HG03108 (cell line): ENCODE measurements around the gene ALX4.

Source experiments
- ATAC-seq: cut with Tn5 transposase; IDR thresholded peaks from one replicate; pipeline ENCODE4 v1.9.1; 2021; ENCODE audit warnings: moderate library complexity; ENCODE audit not compliant: unreplicated experiment

The ALX4 gene

DNA sequence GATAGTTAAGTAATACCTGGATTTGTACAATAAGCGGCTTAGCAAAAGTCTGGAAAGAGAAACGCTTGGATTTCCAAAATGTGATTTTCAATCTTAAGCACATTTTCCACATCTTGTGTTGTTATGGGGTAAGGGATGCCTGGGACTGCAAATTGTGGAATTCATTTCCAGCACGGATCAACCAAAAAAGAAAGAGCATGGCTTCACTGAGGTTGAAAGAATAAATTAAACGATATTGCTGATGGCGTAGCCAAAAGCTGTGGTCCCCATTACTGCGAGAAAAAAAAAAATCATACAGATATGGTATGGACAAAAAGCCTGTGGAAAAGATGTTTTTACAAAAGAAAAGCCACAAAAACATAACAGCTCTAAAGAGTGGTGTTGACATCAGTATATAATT lies 26.0 kb upstream of the ALX4 start:
- no peak for ATAC-seq

DNA sequence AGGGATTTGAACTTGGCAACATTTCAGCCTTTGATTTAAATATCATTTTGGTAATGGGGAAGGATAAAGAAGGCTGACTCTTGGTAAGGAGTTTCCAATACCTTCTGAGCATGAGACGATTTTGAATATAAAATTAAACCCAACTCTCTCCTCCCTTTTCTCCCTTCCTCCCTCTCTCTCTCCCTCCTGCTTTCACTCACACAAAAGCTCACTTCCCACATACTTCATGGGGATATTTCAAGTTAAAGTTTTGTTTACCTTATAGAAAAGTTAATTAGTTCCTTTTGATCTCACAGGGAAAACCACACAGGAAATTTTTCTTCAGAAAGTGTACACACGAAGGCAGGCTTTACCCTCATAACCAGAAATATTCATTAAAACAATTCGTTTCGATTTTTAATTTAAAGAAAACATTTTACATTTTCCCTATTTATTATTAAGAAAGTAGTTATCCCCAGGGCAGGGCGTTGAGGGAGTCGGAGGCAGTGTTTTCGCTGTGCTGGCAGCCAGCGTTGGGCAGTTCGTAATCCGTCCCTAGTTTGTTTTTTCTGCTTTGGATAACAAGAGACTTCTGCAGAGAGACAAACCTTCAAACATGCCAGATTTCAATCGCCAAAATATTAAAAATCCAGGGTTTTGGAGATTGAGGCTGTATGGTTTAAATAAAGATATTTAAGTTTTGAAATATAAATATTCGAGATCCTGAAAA lies 25.3 kb upstream of the ALX4 start:
- ATAC-seq, result no peak

DNA sequence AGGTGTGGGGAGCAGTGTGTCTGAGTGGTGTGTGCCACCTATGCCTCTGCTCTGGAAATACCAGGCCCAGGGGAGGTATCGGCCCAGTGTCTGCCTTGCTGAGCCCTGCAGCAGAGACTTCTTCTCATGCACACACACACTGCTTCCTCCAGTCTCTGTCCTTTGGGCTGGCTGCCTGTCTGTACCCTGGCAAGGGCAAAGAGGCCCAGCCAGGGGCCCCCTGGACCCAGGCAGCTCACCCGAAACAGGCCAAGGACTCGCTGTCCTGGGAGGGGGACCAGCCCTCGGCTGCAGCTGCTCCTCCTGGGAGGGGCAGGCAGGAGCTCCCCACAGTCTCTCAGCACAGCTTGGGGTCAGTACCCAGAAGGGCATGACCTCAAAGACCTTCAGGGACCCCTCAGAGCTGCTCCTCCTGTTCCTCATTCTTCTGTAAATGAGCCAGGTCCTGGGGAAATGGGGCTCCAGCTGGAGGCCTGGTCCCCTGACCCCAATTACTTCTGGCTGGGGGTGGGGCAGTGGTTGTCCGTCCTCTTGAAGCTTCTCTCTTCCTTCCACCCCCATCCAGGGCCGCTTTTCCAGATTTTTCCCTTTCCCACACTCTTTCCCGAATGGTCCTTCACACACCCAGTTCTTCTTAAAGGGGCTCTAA lies 24.5 kb upstream of the ALX4 start:
- no peak for ATAC-seq

DNA sequence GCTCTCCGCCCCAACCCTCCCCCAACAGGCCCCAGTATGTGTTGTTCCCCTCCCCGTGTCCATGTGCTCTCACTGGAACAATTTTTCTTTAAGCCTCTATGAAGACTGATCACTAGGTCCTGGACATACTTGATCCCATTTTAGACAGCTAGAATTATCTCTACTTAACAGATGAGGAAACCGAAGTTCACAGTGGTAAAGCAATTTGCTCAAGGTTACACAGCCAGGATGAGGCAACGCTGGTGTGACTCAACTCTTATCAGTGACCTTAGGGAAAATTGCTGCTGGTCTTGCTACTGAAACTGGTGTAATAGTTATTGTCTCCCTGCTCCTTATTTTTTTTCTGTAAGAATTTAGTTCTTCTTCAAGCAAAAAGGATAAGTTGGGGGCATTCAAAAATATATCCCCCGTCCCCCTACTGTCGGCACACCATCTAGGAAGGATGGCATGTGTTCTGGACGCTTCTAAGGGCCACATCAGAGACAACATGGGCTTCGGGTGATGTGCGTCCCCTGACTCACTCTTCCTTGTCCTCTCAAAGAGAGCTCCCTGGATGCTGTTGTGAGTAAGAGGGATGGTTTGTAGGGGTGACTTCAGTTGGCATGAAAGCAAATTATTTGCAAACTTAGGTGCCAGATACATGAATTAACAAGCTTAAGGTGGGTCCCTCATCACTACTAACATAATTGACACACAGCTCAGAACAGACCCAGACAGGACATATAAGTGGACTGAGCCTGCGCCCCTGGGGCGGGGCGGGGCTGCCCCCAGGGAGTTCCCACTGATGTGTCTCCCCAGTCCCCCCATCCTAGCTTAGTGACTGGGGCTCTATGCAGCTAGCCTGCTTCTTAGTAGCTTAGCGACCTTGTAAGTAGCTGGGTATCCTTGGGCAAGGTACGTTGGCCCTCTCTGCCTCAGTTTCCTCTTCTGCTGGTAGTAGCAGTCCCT lies 23.6 kb upstream of the ALX4 start:
- ATAC-seq, result no peak

DNA sequence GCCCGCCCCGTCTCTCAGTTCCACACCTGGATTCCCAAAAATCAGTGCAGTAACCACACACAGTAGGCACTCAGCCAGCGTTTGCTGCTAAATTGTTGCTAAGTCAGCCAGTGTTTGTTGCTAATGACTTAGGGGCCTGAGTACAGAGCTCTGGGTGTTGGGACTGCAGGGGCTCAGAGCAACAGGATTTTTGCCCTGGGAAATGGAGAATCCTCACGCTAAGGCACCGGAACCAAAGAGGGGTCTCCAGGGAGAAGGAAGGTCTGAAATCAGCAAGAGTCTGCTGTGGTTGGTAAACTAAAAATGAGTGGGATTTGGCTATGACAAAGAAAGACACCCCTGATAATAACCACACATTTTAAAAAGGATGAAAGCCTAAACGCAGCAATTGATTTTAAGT lies 22.7 kb upstream of the ALX4 start:
- no peak for ATAC-seq

DNA sequence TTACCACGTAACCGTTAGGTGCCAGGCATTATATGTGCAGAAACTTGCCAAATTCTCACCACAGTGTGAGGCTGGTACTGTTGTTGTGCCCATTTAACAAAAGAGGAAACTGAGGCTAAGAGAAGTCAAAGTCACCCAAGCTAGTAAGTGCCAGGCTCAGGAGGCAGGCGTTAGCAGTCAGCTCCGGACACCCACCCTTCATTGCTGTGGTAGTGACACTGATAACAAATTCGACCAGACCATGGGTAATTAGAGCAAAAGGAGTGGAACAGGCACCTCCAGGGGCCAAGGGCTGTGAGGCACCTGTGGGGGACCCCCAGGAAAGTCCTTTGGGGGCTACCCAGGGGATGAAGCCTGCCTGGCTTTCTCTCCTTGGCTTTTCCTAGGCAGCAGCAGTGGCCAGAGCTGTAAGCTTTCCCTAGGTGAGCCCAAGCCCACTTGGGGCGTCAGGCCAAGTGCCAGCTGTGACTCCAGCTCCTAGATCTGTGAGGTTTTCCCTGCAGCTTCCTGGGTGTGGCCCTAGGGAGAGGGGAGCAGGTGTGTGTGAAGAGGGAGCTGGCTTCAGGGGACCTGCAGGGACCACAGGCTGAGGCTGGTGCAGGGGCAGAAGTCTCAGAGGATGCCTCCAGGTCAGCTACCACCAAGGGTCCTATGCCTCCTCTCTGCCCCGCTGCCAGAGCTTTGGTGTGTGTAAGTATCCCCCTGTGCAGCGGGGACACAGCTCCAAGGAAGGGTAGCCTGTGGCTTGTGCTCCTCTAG lies 19.7 kb upstream of the ALX4 start:
- ATAC-seq, result no peak

DNA sequence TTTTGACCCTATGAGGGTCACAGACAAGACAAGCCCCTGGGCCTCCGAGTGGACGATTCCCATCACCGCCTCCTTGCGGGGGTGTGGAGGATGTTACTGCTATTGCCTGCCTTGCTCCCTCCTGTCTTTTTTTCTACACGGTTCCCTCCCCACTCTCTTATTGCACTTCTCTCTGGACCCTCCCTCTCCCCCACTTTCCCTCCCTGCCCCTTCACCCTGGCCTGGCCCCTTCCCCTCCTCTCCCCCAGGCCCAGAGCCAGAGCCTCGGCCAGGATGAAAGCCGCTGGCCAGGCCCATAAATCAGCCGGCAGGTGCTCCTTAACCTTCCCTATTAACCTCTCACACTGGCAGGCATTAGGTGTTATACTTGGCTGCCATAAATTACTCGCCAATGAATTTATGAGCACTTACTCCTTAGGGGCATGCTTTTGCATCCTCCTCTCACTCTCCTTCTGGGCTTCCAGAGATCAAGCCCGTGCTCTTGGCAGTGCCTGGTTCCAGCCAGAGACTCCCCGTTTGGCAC lies 18.3 kb upstream of the ALX4 start:
- no peak for ATAC-seq

DNA sequence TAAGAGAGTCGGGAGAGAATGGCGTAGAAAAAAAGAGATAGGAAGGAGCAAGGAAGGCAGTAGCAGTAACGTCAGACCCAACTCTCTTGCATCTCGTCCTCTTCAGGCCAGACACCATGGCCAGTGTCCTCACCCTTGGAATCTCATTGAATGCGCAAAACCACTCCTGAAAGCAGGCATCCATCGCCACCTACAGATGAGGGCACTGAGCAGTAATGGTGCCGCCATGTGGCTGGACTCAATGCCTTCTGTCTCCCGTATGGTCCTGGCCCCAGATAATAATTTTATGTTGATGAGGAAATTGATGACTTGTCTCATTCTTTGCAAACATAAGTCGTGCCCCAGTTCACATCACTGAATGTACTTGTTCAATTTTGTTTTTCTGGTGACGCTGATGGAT lies 17.8 kb upstream of the ALX4 start:
- ATAC-seq, result no peak

DNA sequence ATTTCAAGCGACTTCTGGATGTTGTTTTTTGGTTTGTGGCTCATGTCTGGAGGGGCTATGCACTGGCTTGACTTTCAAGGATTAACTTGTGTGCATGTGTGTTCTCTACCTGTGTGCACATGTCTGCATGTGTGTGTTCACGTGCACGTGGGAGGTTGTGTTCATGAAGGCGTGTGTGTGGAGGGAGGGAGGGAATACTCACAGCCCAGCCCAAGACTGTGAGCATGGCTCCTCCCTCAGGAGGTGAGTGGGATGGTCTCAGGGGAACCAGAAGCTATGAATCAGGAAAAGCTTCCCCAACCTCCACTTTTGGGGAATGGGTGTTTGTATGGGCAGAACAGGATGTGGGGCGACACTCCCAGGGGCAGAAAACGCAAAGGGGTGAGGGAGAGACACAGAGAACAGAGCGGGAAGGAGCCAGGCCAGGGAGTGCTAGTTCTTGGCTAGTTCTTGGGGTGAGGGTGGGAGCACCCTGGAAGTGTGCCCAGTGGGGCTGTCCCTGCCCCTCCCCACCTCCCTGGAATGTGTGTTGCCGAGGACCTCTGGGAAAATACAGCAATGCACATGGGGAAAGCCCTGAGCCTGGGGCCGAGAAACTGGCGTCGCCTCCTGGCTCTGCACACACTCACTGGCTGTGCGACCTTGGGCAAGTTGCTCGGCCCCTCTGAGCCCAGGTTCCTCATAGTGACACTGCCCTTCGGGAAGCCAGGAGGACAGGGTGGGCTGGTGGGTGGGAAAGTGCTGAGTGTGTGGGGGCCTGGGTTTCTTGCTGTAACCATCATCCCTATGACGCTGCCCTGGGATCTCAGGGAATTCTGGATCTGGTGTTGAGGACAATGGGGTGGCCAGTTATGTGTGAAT lies 16.9 kb upstream of the ALX4 start:
- ATAC-seq, result no peak

DNA sequence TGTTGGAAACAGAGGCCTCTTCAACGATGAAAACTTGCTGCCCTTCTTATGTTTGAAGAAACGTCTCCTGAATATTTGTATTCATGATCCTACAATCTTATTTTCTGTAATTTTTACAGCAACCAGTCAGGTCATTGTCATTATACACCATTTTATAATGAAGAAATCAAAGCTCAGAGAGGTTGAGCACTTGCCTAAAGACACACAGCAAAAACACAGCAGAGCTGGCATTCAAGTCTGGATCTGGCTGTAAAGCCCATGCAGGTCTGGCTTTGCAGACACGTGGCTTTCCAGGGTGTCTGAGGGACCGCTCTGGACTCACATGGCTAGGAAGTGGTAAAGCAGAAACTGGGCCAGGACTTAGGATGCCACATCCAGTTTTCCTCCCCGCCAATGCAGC lies 15.8 kb upstream of the ALX4 start:
- no peak for ATAC-seq

DNA sequence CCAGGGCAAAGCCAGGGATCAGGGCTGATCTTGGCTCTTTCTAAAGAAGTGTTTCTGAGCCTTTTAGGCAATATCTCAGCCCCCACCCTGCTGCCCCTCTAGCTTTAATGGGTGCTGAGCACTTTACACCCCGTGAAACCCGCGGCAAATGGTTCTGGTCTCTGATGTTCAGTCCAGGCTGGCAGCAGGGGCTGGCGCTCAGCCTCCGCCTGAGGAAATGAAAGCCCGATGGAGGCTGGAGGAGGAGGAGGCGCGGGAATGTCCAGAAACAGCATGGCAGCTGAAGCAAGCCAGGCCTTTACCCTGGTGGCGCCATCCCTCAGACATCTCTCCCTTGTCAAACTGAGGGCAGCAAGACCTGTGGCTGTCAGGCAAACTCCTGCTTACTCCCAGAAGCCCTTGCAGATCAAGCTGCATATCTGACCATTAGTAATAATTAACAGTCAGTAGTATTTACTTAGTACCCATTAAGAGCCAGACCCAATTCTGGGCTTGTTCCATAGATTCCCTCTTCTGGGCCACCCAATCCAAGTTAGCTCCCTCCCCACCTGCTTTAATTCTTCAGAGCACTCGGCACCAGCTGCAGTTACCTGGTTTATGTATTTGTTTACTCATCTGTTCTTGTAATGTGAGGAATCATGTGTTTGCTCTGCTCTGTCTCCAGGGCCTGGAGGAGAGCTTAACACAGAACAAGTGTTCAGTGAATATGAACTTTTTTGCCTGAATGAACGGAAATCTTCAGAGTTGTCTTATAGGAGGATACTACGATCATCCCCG lies 15.0 kb upstream of the ALX4 start:
- no peak for ATAC-seq

DNA sequence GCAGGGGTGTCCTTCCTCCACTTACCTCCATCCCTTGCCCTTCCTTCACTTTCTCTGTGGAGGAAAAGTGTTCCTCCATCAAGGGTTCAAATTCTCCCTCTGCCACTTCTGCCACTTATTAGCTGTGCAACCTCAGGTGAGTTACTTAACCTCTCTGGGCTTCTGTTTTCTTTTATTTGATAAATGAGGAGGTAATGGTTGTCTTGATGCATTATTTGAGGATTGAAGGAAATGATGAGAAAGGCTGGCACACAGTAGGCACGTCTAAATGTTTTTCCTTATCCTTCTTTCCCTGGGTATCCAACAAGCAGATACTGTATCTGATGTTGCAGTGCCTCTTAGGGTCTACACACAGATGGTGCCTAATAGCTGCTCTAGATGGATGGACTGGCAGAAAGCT lies 14.3 kb upstream of the ALX4 start:
- no peak for ATAC-seq

DNA sequence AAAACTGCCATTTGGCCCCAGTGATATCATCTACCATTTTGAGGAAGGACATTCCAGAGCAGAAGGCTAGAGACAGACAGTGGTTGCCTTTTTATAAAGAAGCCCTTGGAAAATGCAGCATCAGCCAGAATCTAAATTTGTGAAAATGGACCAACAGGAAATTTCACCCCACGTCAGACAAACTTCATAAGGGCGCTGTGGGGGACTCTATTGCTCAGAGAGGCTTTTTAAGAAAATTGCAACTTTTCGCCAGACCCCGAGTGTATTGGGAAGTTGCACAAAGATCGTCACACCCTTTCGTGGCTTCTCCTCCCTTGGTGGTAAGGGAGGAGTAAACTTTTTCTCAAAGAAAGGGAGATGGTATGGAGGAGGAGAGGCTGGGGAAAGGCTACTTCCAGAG lies 12.3 kb upstream of the ALX4 start:
- ATAC-seq, result no peak

DNA sequence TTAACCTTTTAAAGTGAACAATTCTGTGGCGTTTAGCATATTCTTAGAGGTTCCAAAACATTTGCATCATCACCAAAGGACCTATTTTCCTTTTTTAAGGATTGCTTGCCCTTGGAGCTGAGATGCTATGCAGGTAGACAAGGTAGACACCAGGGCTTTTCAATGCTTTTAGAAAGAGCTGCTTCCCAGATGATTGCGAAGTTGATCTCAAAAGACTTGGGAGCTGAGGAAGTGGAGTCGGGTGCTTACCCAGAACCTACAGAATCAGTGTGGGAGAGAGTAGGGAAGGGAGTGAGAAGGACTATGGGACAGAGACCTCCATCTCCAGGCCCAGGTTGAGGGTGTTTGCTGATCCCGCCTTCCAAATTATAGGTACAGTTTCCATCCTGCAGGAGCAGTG lies 11.1 kb upstream of the ALX4 start:
- ATAC-seq, result no peak

DNA sequence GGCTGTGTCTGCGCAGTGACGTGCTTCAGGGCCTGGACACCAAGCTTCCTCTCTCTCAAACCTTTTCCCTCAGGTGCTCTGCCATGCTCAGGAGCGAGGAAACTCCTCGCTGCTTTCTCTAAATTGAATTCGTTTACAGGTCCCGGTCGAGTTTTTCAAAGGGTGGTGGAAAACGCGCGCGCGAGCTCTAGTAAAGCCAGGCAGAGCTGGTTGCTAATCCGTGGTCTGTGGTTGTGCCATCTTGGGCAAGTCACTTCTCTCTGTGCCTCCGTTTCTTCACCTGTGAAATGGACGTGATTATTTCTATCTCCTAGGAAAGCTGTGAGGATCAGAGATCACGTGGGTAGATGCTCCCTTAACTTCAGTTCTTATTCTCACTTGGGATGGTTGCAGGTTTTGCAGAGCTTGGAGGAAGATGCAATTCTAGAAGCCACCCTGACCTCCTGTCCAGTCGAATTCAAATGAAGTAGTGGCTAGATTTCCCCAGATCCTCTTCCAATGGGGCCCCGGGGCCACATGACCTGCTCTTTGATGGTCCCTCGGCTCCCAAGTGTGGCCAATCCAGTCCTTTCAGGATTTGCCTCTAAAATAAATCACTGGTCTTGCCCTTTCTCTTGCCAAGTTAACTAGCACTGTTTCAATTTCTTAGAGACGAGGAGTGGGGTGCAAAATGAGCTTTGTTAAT lies 10.5 kb upstream of the ALX4 start:
- no peak for ATAC-seq

DNA sequence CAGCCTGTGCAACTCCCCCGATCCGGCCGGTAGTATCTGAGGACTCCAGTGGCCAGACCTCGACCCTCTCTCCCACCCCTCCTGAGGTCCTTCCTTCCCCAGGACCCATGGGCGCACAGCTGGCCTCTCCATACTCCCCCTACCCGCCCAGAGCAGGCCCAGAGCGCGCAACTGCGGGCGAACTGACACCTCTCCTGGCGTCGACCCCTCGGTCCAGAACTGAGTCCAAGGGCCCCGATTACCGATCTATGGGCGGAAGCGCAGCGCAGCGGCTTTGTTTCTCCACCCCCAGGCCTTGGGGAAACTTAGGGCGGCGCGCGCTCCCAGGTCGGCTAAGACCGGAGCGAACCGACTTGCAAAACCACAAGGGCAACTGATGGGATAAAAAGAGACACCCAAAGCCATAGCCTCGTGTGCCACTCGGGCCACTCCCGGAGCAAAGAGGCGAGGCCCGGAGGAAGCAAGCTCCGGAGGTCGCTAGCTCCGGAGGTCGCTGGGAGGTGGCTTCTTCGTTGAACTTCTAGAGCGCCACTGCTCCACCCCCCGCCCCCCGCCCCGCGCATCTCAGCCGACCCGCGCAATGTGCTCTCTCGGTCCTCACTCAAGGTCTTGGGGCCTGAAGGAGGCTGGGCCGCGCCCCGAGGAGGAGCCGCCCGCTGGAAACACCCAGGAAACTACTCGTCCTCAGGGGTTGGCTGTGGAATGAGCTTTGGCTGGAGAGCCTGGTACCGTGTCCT lies 9.8 kb upstream of the ALX4 start:
- no peak for ATAC-seq

DNA sequence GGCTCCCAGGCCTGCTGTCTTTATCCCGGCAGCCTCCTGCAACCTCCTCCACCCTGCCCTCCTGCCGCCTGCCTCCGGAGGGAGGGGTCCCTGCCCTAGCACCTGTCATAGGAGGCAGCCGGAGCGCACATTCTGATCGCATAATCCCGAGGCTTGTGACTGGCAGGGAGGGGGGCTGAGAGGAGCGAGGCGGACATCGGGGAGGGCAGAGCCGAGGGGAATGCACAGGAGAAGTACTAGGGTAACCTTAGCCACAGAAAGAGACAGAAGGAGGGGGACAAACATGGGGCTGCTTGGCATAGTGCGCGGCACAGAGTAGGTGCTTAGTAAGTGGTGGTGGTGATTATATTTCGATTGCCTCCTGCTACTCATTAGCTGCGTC lies 9.2 kb upstream of the ALX4 start:
- no peak for ATAC-seq

DNA sequence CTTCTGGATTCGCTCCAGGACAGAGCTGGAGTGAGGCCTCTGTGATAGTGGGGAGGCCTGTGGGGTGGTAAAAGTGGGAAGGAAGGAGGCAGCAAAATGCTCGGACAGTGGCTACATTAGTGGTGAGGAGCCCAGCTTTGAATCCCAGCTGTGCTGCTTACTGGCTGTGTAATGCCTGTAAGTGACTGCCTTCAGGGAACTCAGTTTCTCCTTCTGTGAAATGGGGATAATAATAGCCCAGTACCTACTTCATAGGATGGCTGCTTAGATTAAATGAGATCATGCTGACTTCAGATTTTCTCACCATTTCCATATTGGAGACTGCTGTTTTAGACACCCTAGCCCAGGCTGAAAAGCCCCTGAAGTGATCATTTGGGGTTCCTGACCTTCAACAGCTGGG lies 8.4 kb upstream of the ALX4 start:
- ATAC-seq, result no peak
